ENCODE data around the gene EXOC6B. TPM values are rescaled to one million over a fixed set of nuclear protein-coding genes. Genes with fewer than 3 reads are reported as not detected.

EXOC6B gene
- total and polyA plus RNA-seq, 11 donors, result 18.4 to 192 (median 143) TPM

DNA sequence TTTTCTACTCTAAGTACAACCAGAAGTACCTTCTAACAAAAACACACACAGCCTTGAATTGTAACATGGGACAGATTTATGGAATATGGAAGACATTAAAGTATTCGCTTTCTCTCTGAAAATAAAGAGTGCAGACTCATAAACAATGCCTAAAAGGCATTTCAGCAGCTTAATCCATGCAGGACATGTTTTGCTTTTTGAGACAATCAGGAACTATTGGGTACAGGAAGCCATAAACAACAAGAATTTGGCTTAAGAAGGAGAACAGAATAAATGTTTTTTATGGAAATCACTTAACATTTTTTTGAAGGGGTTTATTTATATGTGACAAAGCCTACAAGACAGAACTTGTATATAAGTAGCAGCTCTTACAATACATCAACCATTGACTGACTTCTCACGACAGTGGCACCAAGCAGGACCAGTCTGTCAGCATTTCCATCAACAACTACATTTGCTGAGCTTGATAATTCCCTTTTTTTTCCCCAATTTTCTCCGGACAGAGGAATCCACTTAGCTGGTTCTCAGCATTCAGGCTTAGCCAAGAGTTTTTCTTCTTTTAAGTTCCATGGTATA is 140.1 kb downstream of the EXOC6B start:
- 78 to 90% (median 87%) methylated on average over 3 of the region's 3 CpGs for WGBS, 4 donors
- Histone ChIP-seq H3K27me3 (no peaks in the 10 kb centered on the region), H3K27ac (no peak overlapping the region), H3K4me3 (no peak overlapping the region), H3K36me3 (peaks cover 0 to 13% (median 0%) of the 10 kb centered on the region in 9 donors), H3K4me1 (peaks cover 0 to 30% (median 11%) of the 10 kb centered on the region in 12 donors), H3K9me3 (no peaks in the 10 kb centered on the region)
- DNase-seq (no peak), ATAC-seq (no peak)
- TF ChIP-seq CTCF (IDR thresholded peaks at IDR 0.05), result no peak
- TF ChIP-seq POLR2A (IDR thresholded peaks at IDR 0.05), result no peak
- intact Hi-C loops (cut with DNase I), result no loop called here

GRCh38 chr2:72682061-72682460 is 143.8 kb downstream of the EXOC6B start:
- peaks cover 0 to 40% (median 17%) of the 10 kb centered on the region in 12 donors for H3K4me1 ChIP-seq

GRCh38 chr2:72681016-72681995 is 144.5 kb downstream of the EXOC6B start:
- peaks cover 0 to 7% (median 0%) of the 10 kb centered on the region in 9 donors for H3K36me3 ChIP-seq
- H3K9me3 ChIP-seq, result no peaks in the 10 kb centered on the region
- H3K27ac ChIP-seq, result no peak overlapping the region
- intact Hi-C loops (cut with DNase I), result no loop called here
- no peaks in the 10 kb centered on the region for H3K27me3 ChIP-seq
- DNase-seq, result no peak
- peaks cover 0 to 47% (median 20%) of the 10 kb centered on the region in 12 donors for H3K4me1 ChIP-seq
- ATAC-seq, result peak in 2 of 4 donors; percentile 34 to 55
- H3K4me3 ChIP-seq, result no peak overlapping the region
- 57 to 63% (median 61%) methylated on average over 3 of the region's 3 CpGs for WGBS, 4 donors
- TF ChIP-seq POLR2A (IDR thresholded peaks at IDR 0.05) (no peak), CTCF (IDR thresholded peaks at IDR 0.05) (no peak)

More at GRCh38 chr2:72682061-72682460, 143.8 kb downstream of the EXOC6B start:
- ATAC-seq (no peak), DNase-seq (no peak)
- H3K36me3 ChIP-seq, result peaks cover 0 to 11% (median 0%) of the 10 kb centered on the region in 9 donors
- no peak overlapping the region for H3K27ac ChIP-seq
- no peak for TF ChIP-seq POLR2A (IDR thresholded peaks at IDR 0.05)
- TF ChIP-seq CTCF (IDR thresholded peaks at IDR 0.05), result no peak
- H3K4me3 ChIP-seq, result no peak overlapping the region
- intact Hi-C loops (cut with DNase I), result no loop called here
- no peaks in the 10 kb centered on the region for H3K9me3 ChIP-seq
- no peaks in the 10 kb centered on the region for H3K27me3 ChIP-seq

GRCh38 chr2:72678024-72678423 is 147.8 kb downstream of the EXOC6B start:
- Histone ChIP-seq H3K4me1 (peaks cover 0 to 53% (median 27%) of the 10 kb centered on the region in 12 donors), H3K9me3 (no peaks in the 10 kb centered on the region), H3K36me3 (no peaks in the 10 kb centered on the region), H3K27me3 (no peaks in the 10 kb centered on the region), H3K27ac (no peak overlapping the region), H3K4me3 (no peak overlapping the region)
- DNase-seq (no peak), ATAC-seq (peak in 1 of 4 donors; percentile 22)
- TF ChIP-seq CTCF (IDR thresholded peaks at IDR 0.05) (no peak), POLR2A (IDR thresholded peaks at IDR 0.05) (no peak)
- intact Hi-C loops (cut with DNase I), result no loop called here
- 43 to 57% (median 53%) methylated on average over 2 of the region's 2 CpGs for WGBS, 4 donors

Measured in heart left ventricle (tissue), 16 donors.